Activated T-helper 17 cell treated with anti-CD3 and anti-CD28 coated beads, Interleukin-2, amount 50 U/mL, for 72 hours (primary cell): ENCODE measurements around the gene GLB1L. TPM values are rescaled to one million over a fixed set of nuclear protein-coding genes. Genes with fewer than 3 reads are reported as not detected.
A peak's percentile ranks its signal among the peaks of the same experiment; 100 is the strongest.

ENCODE experiments used
- ATAC-seq: fragments of 150-1000 bp; cut with Tn5 transposase; replicated peaks from 2 replicates; pipeline ENCODE4 v1.10.0; 2021; ENCODE audit warnings: mild to moderate bottlenecking, moderate library complexity
- H3K27ac Mint-ChIP-seq: one replicate; pipeline ENCODE4 v1.8.0; 2022; ENCODE audit warnings: mixed read lengths
- H3K27me3 Mint-ChIP-seq: one replicate; pipeline ENCODE4 v1.8.0; 2022; ENCODE audit warnings: mixed read lengths
- H3K36me3 Mint-ChIP-seq: one replicate; pipeline ENCODE4 v1.8.0; 2022; ENCODE audit warnings: low read depth, mild to moderate bottlenecking, mixed read lengths
- H3K4me1 Mint-ChIP-seq: one replicate; pipeline ENCODE4 v1.8.0; 2022; ENCODE audit warnings: mixed read lengths
- H3K4me3 Mint-ChIP-seq: one replicate; pipeline ENCODE4 v1.8.0; 2022; ENCODE audit warnings: mild to moderate bottlenecking, mixed read lengths
- H3K9me3 Mint-ChIP-seq: one replicate; pipeline ENCODE4 v1.8.0; 2022; ENCODE audit warnings: mixed read lengths
- total RNA-seq, 2 donors: library from RNA; stranded (reverse); gene quantifications; one replicate each; pipeline ENCODE4 v1.2.3, GENCODE V29; 2022

The GLB1L gene
- total RNA-seq, 2 donors from 2014 or later: 2.8 to 5.3 TPM

DNA sequence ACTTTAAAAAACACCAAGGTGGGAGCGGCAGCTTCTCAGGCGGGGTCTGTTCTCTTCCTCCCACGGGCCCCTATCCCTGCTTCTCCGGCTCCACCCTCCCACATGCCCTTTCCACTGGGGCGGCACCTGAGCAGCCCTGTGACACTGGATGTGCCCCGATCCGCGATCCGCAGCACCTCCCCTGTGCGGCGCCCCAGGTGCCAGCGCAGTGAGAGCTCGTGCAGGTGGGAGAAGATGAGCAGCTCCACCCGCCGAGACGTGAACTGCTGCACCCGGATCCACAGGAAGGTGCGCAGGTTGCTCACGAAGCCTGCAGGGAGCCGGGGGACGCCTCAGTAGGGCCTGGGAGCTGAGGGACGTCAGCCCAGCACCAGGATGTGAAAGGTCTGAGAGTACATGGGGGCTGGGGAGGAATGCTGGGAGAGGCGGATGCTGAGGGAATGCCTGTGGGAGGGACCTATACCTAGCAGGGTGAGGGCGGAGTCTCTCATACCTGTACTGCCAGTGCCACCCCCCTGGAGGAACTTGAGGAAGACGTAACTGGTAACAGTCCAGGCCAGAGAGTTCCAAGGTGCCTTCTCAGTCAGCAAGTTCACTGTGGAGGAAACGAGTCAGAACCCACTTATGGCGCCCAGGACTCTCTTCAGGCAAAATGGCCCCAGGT lies 29.2 kb downstream of the GLB1L start:
- H3K27ac Mint-ChIP-seq: no peak overlapping the region
- H3K27me3 Mint-ChIP-seq: no peaks in the 10 kb centered on the region
- peak overlapping the region; percentile 93 for H3K4me3 Mint-ChIP-seq
- peaks cover 8% of the 10 kb centered on the region for H3K4me1 Mint-ChIP-seq
- no peaks in the 10 kb centered on the region for H3K9me3 Mint-ChIP-seq
- no peak for ATAC-seq
- H3K36me3 Mint-ChIP-seq: peaks cover 96% of the 10 kb centered on the region

DNA sequence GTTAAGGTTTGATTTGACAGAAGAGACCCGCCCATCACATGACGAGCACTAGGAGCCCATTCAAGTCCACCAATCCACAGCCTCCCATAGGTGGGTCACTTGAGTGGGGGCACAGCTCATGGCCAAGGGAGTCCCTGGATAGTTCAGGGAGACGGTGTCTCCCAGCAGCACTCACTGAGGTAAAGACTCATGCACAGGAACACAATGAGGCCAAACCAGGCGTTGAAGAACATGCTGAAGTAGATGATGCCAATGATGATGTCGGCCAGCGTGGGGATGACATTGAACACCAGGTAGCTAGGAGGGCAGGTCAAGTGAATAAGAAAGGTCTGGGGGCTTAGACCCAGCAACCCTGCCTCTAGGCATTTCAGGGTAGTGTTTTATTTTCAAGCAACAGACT lies 30.5 kb downstream of the GLB1L start:
- peaks cover 9% of the 10 kb centered on the region for H3K4me1 Mint-ChIP-seq
- no peaks in the 10 kb centered on the region for H3K9me3 Mint-ChIP-seq
- peaks cover 96% of the 10 kb centered on the region for H3K36me3 Mint-ChIP-seq
- no peak overlapping the region for H3K4me3 Mint-ChIP-seq
- no peak for ATAC-seq
- H3K27ac Mint-ChIP-seq: no peak overlapping the region
- H3K27me3 Mint-ChIP-seq: no peaks in the 10 kb centered on the region

DNA sequence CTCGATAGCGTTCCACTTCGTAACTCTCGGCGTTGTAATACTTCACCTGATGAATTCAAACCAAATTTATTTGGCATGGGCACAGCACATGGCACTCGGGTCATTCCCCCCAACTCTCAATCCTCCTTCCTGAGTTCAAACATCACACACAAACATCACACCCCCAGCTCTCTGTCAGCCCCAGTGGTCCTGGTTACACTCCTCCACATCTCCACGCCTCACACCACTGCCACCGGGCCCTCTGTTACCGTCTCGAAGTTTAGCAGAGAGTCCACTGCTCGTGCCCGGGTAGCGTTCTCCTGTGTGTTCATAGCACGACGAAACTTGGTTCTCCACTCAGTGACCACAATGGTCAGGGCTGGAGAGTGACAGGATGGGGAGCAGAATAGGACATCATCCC lies 31.1 kb downstream of the GLB1L start:
- ATAC-seq: no peak
- peak overlapping the region; percentile 23 for H3K27ac Mint-ChIP-seq
- H3K4me3 Mint-ChIP-seq: no peak overlapping the region
- H3K27me3 Mint-ChIP-seq: no peaks in the 10 kb centered on the region
- H3K4me1 Mint-ChIP-seq: peaks cover 13% of the 10 kb centered on the region
- H3K36me3 Mint-ChIP-seq: peaks cover 96% of the 10 kb centered on the region
- H3K9me3 Mint-ChIP-seq: no peaks in the 10 kb centered on the region

DNA sequence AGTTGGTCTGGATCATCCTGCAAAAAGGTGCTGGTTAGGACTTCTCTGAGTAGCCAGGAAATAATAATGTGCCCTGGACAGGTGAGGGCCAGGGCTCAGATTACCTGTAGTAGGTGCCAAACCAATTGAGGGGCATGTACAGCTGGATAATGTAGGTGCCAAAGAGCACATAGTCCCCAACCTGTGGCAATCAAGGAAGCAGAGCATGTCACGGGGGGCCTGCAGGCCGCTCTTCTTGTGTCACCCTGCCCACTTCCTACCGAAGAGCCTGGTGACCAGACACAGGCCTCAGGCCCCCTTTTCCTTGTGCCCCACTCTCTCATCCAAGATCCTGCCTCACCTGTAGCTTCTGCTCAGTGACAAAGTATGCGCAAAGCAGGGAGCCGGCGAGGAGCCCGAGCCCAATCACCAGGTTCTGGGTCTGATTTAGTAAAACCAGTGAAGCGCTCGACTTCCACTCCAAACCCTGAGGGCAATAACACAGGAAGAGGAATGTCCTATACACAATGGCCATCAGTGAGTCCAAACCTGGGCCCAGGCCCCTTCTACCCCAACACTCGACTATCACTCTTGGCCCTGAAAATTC lies 31.7 kb downstream of the GLB1L start:
- ATAC-seq: no peak
- no peaks in the 10 kb centered on the region for H3K9me3 Mint-ChIP-seq
- peaks cover 98% of the 10 kb centered on the region for H3K36me3 Mint-ChIP-seq
- H3K4me3 Mint-ChIP-seq: no peak overlapping the region
- H3K27ac Mint-ChIP-seq: no peak overlapping the region
- H3K4me1 Mint-ChIP-seq: peaks cover 13% of the 10 kb centered on the region
- H3K27me3 Mint-ChIP-seq: no peaks in the 10 kb centered on the region

DNA sequence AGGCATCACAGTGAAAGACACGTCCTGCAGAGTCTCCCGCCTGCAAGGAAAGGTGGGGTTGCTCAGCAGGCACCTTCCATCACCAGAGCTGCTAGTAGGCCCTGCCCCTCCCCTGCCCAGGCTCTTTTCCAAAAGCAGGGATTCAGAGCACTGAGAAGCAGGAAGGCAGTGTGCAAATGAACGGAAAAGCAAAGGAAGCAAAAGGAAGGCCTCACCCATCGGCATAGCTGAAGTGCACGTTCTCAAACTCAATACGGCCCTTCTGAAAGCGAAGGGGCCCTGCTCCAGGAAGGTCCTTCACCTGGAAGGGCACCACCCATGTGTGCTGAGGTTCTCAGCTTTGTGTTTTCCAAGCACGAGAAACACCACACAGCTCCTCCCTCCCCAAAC lies 32.2 kb downstream of the GLB1L start:
- Mint-ChIP-seq H3K36me3 (peaks cover 100% of the 10 kb centered on the region), H3K4me1 (peaks cover 18% of the 10 kb centered on the region)
- ATAC-seq: no peak

DNA sequence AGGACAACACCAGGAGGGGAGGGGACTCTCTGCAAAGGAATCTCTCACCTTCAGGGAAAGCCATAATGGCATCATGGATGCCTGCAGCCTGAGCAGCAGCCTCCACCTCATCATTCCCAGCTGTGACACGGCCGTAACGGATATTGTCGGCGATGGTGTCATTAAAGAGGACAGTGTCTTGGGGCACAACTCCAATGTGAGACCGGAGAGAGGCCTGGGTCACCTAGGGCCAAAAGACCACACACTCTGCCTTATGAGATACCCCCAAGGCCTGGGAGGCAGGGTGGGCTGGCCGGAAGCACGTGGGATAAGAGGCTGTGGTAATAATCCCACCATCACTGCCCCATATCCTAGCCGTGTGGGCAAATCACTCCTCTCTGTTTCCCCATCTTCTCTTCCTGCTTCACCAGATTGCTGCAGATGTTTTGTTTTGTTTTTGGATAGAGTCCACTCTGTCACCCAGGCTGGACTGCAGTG lies 34.3 kb downstream of the GLB1L start:
- Mint-ChIP-seq H3K9me3 (no peaks in the 10 kb centered on the region), H3K27ac (no peak overlapping the region), H3K36me3 (peaks cover 87% of the 10 kb centered on the region), H3K4me1 (peaks cover 10% of the 10 kb centered on the region), H3K4me3 (no peak overlapping the region), H3K27me3 (no peaks in the 10 kb centered on the region)
- no peak for ATAC-seq

More for the DNA sequence above, 32.2 kb downstream of the GLB1L start:
- H3K27me3 Mint-ChIP-seq: no peaks in the 10 kb centered on the region
- no peak overlapping the region for H3K27ac Mint-ChIP-seq
- H3K4me3 Mint-ChIP-seq: no peak overlapping the region
- H3K9me3 Mint-ChIP-seq: no peaks in the 10 kb centered on the region

DNA sequence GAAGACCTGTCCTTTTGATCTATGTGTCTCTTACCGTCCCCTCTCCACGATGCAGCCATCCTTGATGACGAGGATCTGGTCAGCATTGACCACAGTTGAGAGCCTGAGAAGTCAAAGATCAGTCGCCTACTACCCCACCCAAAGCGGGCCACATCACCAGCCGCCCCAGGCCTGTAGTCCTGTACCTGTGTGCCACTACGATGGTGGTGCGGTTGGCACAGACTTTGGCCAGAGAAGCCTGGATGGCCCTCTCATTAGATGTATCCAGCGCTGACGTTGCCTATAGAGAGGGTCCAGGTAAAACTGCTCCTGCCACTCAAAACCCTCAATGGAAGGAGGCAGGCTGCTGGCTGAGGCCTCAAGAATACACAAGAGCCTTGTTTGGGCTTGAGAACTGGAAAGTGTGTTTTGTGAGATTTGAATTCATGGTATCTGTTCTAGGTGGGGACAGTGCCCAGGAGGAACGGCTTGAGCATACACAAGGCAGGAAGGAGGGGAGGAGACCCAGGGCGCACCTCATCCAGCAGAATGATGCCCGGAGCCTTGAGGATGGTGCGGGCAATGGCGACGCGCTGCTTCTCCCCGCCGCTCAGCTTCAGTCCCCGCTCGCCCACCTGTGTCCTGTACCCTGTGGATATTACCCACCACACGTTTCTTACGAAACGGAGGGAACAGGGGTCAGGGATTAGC lies 34.9 kb downstream of the GLB1L start:
- Mint-ChIP-seq H3K9me3 (no peaks in the 10 kb centered on the region), H3K4me1 (peaks cover 10% of the 10 kb centered on the region), H3K36me3 (peaks cover 81% of the 10 kb centered on the region), H3K27ac (peak overlapping the region; percentile 75), H3K27me3 (no peaks in the 10 kb centered on the region), H3K4me3 (peak overlapping the region; percentile 97)
- no peak for ATAC-seq

DNA sequence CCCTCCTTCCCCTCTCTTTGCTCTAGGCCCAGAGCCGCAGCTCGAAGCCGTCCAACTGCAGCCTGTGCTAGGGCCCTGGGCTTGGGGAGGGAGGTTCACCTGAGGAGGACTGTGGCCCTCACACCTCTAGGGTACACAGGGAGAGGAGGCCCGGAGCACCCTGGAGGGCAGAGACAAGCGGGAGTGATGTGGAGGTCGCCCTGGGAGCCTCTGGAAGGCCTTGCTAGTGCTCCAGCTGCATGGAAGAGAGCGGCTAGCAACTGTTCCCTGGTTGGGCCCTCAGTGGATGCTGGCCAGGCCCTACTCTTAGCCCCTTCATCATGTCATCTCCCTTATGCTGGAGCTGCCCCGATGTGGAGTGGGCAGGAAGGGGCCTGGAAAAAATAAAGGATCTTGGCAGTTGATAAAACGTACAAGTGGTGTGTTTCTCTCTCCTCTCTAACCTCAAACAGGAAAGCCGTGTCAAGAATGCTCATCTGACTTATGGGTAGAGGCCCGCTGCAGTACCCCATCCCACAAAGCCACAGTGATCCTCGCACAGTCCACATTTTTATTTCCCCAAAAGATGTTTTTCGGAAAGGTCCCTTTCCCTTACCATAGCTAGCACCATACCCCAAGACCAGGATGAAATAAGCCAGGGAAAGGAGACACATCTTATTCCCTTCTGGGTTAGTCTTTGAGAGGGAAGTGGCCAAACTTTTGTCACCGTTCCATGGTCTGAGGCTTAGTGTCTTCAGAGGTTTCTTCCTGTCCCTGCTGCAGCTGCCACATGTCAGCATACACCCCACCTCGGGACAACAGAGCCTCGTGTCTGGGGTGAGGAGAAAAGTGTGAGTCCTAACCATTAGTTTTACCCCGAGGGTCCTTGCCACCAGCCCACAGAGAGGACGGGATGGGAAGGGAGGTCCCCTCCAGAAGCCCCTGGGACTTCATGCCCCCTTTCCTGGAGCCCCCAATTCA lies 35.7 kb downstream of the GLB1L start:
- peaks cover 73% of the 10 kb centered on the region for H3K36me3 Mint-ChIP-seq
- ATAC-seq: no peak
- peaks cover 10% of the 10 kb centered on the region for H3K4me1 Mint-ChIP-seq
- peak overlapping the region; percentile 97 for H3K4me3 Mint-ChIP-seq
- peak overlapping the region; percentile 75 for H3K27ac Mint-ChIP-seq
- no peaks in the 10 kb centered on the region for H3K9me3 Mint-ChIP-seq
- no peaks in the 10 kb centered on the region for H3K27me3 Mint-ChIP-seq

DNA sequence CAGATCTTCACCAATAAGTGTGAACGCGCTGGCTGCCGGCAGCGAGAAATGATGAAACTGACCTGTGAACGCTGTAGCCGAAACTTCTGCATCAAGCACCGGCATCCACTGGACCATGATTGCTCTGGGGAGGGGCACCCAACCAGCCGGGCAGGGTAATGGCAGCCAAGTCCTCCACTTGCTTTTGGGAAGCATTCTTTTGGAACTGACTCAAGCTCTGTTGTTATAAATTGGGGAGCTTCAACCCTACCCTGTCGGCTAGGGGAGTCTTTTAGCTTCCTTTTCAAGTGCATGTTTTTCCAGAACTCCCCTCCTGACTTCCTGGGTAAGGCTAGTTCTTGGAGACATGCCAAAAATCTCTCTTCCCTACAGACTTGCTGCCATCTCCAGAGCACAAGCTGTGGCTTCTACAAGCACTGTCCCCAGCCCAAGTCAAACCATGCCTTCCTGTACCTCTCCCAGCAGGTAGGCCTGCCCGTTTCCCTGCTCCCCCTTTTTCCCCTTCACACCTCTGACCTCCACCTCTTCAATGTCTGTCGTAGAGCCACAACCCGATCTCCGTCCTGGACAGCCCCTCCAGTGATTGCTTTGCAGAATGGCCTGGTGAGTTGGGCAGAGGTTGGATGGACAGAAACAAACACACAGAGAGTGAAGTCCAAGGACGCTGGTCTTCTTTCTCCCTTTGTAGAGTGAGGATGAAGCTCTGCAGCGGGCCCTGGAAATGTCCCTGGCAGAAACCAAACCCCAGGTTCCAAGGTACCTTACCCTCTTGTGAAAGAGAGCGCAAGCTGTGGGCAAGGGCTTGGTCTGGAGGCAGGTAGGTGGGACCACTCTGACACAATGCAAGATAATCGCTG lies 37.1 kb downstream of the GLB1L start:
- H3K27me3 Mint-ChIP-seq: no peaks in the 10 kb centered on the region
- peak overlapping the region; percentile 75 for H3K27ac Mint-ChIP-seq
- peaks cover 10% of the 10 kb centered on the region for H3K4me1 Mint-ChIP-seq
- peaks cover 59% of the 10 kb centered on the region for H3K36me3 Mint-ChIP-seq
- H3K9me3 Mint-ChIP-seq: no peaks in the 10 kb centered on the region
- ATAC-seq: no peak
- peak overlapping the region; percentile 97 for H3K4me3 Mint-ChIP-seq

DNA sequence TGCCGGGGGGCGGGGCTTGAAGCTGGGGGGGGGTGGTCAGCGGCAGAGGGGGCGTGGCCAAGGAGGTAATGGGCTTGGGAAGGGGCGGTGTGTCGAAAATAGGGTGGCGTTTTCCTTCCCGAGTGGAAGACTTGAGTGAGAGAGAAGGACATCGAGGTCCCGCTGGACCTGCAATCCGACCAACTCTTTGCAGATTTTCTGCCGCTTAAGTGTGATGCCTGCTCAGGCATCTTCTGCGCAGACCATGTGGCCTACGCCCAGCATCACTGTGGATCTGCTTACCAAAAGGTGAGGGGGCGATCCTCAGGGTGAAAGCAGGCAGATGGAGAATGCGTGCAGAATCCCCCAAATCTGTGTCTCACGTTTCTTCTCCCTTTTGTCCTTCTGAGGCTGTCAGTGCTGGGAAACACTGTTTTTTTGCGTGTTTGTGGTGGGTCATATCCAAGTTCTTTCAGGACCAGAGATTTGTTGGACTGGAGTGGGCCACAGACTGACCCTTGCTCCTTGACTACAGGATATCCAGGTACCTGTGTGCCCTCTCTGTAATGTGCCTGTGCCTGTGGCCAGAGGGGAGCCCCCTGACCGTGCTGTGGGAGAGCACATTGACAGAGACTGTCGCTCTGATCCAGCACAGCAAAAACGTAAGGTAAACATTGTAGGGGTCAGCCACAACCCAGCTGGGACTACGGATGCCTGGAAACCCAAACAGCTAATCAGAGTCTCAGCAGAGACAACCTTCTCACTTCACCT lies 37.9 kb downstream of the GLB1L start:
- Mint-ChIP-seq H3K27ac (peak overlapping the region; percentile 28), H3K36me3 (peaks cover 51% of the 10 kb centered on the region), H3K4me1 (peaks cover 10% of the 10 kb centered on the region), H3K27me3 (no peaks in the 10 kb centered on the region), H3K4me3 (peak overlapping the region; percentile 97), H3K9me3 (no peaks in the 10 kb centered on the region)
- no peak for ATAC-seq

DNA sequence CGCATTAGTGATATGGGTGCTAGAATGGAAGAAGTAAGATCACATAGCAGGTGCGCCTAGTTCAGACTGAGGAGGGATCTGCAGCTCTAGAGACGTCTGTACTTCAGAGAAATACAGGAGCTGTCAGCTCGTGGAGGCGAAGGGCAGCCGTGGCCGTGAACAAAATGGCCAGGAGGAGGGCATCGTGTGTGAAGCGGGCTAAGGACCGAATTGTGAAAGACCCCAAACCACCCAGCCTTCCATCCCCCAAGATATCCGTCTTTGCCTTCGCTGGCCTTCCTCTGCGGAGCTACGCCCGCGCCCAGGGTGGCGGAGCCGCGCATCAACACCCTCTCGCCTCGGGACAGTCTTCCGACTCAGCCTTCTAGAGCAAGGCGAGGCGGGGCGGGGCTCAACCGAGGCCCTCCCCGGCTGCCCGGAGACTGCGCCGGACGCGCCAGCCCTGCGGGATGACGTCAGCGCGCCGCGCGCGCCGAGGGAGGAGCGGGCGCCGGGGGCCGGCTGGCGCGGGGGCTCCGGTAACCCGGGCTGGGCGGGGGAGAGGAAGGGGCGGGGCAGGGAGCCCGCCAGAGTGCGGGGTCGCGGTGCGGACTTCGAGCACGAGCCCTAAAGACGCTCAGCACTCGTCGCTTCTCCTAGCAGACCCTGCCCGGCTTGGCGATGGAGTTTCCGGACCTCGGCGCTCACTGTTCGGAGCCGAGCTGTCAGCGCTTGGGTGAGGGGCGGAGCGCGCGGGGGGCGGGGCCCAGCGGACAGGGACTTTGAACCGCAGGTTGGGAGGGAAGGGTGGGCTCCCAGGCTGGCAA lies 38.7 kb downstream of the GLB1L start, which contains the start of gene ZFAND2B:
Gene ZFAND2B, plus strand, starts transcription at position 455 of the 806 bp plus-strand sequence. Its CDS starts 206 bp downstream, at position 661.
- Mint-ChIP-seq H3K4me1 (peaks cover 10% of the 10 kb centered on the region), H3K27ac (peak within 1 kb of the TSS; percentile 98)
- ATAC-seq: peak; percentile 98

DNA sequence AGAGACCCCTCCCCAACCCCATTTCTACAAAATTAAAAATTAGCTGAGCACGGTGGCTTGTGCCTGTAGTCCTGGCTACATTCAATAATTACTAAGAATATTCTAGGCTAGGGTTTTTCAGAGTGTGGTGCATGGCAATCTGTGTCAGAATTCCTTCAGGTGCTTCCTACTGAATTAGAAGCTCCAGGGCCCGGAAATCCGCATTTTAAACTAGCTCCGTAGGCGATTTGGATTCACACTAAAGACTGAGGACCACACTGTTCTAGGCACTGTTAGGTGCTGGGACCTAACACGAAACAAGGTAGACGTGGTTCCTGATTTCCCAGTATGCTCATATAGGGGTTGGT lies 39.3 kb downstream of the GLB1L start:
- ATAC-seq: no peak
- H3K4me1 Mint-ChIP-seq: peaks cover 10% of the 10 kb centered on the region
- H3K9me3 Mint-ChIP-seq: no peaks in the 10 kb centered on the region

More for the DNA sequence above, 38.7 kb downstream of the GLB1L start, which contains the start of gene ZFAND2B:
- peak within 1 kb of the TSS; percentile 97 for H3K4me3 Mint-ChIP-seq
- H3K9me3 Mint-ChIP-seq: no peaks in the 10 kb centered on the region
- H3K36me3 Mint-ChIP-seq: peaks cover 43% of the 10 kb centered on the region
- no peaks in the 10 kb centered on the region for H3K27me3 Mint-ChIP-seq

More for the DNA sequence above, 39.3 kb downstream of the GLB1L start:
- Mint-ChIP-seq H3K27ac (peak overlapping the region; percentile 98), H3K36me3 (peaks cover 37% of the 10 kb centered on the region), H3K27me3 (no peaks in the 10 kb centered on the region), H3K4me3 (peak overlapping the region; percentile 97)
